Globus pallidus (tissue), 1 donor: Measurements from ENCODE around the gene NFIA.

Experiments used
- DNase-seq: peaks from one replicate; pipeline ENCODE4 v3.0.0-alpha.2; 2015; ENCODE audit warnings: low spot score

NFIA gene

DNA sequence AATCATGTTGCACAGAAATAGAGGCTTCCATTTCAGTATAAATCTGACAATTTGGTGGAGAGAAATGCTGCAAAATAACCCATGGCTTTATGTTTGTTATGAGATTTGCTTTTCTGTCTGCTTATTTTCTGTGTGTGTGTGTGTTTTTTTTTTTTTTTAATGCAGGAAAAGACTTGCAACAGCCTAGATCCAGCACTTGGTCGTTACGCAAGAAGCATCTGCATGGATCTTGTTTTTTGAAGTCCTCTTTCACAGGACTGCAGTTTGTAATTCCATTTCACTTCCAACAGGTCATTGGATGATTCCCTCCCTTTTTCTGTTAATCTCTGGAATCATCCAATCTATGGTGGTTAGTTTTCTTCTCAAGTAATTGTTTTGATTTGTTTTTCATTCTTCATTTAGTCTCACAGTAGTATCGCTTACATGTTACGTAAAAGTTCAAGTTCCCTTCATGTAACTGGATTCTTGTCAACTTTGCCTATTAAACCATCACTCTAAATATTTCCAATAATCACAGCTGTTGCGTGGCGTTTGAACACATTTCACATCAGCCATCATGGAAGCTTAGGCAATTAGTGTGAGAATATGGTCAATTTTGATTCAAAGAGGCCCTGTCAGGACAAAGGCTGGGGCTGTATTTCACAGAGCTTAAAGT lies 312.9 kb downstream of the NFIA start:
- no peak for DNase-seq

DNA sequence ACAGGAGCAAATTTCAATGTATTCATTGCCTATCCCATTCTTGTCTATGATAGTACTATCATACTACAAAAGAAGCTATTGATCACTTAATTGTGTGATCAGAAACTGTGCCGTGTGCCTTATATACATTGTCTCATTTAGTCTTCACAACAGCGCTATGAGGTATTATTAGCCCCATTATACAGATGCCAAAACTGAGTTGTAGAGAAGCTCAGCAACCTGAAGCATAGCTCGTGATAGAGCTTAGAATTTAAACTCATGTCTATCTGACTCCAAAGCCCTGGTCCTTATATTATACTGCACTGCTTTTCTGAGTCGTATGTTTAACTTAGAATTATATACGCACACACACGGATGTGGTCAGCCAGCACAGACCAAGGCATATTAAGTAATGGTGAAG lies 315.1 kb downstream of the NFIA start:
- DNase-seq = no peak

DNA sequence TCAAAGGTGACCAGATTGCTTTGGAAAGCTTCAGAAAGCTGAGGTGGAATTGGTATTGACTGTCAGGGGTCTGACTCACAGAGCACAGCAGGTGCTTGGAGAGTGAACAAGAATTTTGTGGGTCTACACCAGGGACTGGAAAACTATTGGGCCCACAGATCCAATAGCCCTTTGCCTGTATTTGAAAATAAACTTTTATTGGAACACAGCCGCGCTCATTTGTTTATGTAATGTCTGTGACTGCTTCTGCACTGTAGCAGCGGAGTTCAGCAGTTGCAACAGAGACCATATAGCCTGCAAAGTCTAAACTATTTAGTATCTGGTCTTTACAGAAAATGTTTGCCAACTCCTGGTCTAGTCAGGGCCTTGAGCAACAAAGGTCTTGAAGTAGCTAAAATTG lies 315.6 kb downstream of the NFIA start:
- no peak for DNase-seq

- no peak for DNase-seq
These were observed 316.8 kb downstream of the NFIA start for GRCh38 chr1:61399199-61399598.

- DNase-seq = no peak
These were observed 317.9 kb downstream of the NFIA start for GRCh38 chr1:61400131-61400770.

GRCh38 chr1:61400997-61401396 lies 318.6 kb downstream of the NFIA start:
- DNase-seq = no peak

GRCh38 chr1:61403679-61404596 lies 321.6 kb downstream of the NFIA start:
- DNase-seq = no peak

- no peak for DNase-seq
These were observed 322.4 kb downstream of the NFIA start for GRCh38 chr1:61404597-61405376.

DNA sequence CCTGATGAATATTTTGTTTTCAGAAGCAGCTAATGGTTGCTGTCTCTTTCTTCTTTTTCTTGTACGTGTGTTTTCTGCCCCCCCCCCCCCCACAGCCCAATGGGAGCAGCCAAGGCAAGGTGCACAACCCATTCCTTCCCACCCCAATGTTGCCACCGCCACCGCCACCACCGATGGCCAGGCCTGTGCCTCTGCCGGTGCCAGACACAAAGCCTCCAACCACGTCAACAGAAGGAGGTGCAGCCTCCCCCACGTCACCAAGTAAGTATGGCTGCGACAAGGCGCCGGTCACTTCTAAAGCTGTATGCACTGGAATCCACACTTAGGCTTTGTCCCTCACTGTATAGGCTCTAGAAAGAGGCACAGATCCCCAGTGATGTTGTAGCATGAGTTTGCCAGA lies 324.1 kb downstream of the NFIA start:
- no peak for DNase-seq

- peak; percentile 39 for DNase-seq
These were observed 330.2 kb downstream of the NFIA start for GRCh38 chr1:61412601-61413000.

DNA sequence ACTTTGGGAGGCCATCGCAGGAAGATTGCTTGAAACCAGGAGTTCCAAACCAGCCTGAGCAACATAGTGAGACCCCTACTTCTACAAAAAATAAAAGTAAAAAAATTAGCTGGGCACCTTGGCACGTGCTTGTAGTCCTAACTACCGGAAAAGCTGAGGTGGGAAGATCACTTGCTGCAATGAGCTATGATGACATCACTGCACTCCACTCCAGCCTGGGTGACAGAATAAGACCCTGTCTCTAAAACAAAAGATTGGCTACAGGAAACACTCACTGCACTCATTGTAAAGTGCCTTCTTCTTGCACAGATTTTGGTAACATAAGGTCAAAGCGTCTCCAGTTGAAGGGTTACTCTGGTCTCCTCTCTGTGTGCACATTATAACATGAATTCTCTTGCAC lies 336.8 kb downstream of the NFIA start:
- DNase-seq = no peak

- no peak for DNase-seq
These were observed 337.3 kb downstream of the NFIA start for GRCh38 chr1:61419657-61420056.

GRCh38 chr1:61420243-61420642 lies 337.9 kb downstream of the NFIA start:
- DNase-seq = no peak

DNA sequence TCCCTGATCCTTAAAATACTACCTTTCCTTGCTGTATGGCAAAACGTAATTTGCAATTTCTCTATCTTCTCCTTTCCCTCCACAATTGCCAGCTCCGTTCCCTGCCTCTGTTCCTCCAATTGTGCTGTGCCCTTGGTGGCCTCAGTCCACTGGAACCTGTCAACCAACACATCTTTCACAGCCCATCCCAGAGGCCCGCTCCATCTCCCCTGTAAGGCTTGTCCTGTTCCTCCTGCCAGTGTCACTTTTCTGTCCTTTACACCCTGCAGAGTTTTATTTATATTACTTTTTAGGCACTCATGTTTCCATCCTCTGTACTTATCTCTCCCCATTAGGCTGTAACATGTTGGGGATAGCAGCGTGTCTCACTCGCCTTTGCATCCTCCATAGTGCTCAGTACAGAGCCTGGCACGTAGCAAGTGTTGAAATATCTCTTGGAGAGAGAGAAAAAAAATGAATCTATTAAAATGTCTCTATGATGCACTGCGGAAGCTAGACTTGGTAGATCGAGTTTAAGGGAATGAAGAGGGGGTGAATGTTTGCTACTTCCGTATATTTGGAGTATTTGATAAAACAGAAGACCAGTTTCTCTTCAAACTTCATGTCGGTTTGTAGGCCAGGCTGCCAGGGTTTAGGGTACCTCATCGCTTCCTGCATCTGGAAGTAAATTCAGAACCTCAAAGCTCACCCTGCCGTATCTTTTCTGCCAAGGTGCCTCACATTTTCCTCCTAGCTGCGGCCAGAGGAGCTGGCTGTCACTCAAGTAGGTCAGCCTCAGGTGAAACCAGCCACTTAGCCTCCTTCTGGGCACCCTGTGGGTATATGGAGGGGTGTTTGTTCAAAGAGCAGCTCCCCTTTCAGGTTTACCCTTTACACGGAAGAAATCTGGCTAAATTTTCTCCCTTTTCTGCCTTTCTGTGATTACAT lies 338.8 kb downstream of the NFIA start:
- no peak for DNase-seq

- DNase-seq = no peak
These were observed 341.3 kb downstream of the NFIA start for GRCh38 chr1:61423643-61424042.

GRCh38 chr1:61424382-61424781 lies 342.0 kb downstream of the NFIA start:
- DNase-seq = no peak

GRCh38 chr1:61425040-61425439 lies 342.7 kb downstream of the NFIA start:
- no peak for DNase-seq

DNA sequence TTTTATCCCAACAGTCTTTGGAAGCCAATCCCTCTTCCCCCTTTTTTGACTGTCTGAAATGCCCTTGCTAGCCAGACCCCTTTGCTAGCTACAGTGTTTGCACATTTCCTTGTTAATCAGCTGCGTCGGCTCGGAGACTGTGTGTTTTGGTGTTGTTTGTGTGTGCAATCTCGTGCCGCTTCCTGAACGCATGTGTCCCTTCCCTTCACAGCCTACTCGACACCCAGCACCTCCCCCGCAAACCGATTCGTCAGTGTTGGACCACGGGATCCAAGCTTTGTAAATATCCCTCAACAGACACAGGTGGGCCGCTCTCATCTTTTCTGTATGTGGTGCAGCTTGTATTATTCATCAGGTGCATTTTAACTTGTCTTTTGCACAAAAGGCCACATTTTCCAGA lies 343.9 kb downstream of the NFIA start:
- DNase-seq = no peak

- DNase-seq = no peak
These were observed 344.5 kb downstream of the NFIA start for GRCh38 chr1:61426885-61427284.

- no peak for DNase-seq
These were observed 345.1 kb downstream of the NFIA start for GRCh38 chr1:61427510-61427909.

DNA sequence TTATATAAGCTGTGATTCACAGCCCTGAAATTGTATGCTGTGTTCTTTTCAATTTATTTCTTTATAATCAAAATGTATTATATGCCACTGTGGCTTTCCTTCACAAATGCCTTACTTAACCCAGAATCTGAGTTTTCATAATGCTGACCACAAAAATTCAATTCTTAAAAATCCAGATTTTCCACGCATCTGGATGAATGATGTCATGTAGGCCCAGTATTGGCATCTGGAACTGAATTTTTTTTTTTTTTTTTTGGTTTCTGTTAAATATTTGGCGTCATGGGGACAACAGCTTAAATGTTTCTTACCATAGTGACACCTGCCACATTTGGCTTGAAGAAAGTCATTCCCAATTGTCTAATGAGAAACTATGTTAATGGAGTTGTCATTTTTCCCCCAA lies 345.8 kb downstream of the NFIA start:
- no peak for DNase-seq
